GM19452 (cell line): ENCODE measurements around the gene OSBPL3.
A peak's percentile ranks its signal among the peaks of the same experiment; 100 is the strongest.

Source experiments
- ATAC-seq: cut with Tn5 transposase; IDR thresholded peaks from one replicate; pipeline ENCODE4 v1.9.1; 2021; ENCODE audit not compliant: unreplicated experiment

OSBPL3 gene

GRCh38 chr7:24871770-24872169, 108.2 kb downstream of the OSBPL3 start:
- ATAC-seq, result no peak

- ATAC-seq, result no peak
Observed at GRCh38 chr7:24870766-24871165, 109.2 kb downstream of the OSBPL3 start.

GRCh38 chr7:24869572-24869971, 110.4 kb downstream of the OSBPL3 start:
- ATAC-seq, result no peak

GRCh38 chr7:24868741-24869140, 111.2 kb downstream of the OSBPL3 start:
- ATAC-seq, result no peak

GRCh38 chr7:24866004-24866615, 113.9 kb downstream of the OSBPL3 start:
- ATAC-seq, result no peak

- no peak for ATAC-seq
Observed at GRCh38 chr7:24864214-24864817, 115.7 kb downstream of the OSBPL3 start.

- no peak for ATAC-seq
Observed at GRCh38 chr7:24863626-24864025, 116.4 kb downstream of the OSBPL3 start.

- ATAC-seq, result no peak
Observed at GRCh38 chr7:24862461-24862860, 117.5 kb downstream of the OSBPL3 start.

- ATAC-seq, result no peak
Observed at GRCh38 chr7:24861336-24861735, 118.6 kb downstream of the OSBPL3 start.

GRCh38 chr7:24860611-24861010, 119.4 kb downstream of the OSBPL3 start:
- no peak for ATAC-seq

- no peak for ATAC-seq
Observed at GRCh38 chr7:24858108-24858977, 121.6 kb downstream of the OSBPL3 start.

GRCh38 chr7:24857623-24858022, 122.4 kb downstream of the OSBPL3 start:
- ATAC-seq, result no peak

- ATAC-seq, result no peak
Observed at GRCh38 chr7:24854866-24855265, 125.1 kb downstream of the OSBPL3 start.

GRCh38 chr7:24851786-24852185, 128.2 kb downstream of the OSBPL3 start:
- no peak for ATAC-seq

- no peak for ATAC-seq
Observed at GRCh38 chr7:24848878-24849277, 131.1 kb downstream of the OSBPL3 start.

- ATAC-seq, result no peak
Observed at GRCh38 chr7:24847754-24848153, 132.2 kb downstream of the OSBPL3 start.

GRCh38 chr7:24843821-24844434, 136.1 kb downstream of the OSBPL3 start:
- no peak for ATAC-seq

GRCh38 chr7:24842449-24843241, 137.3 kb downstream of the OSBPL3 start:
- no peak for ATAC-seq

- ATAC-seq, result no peak
Observed at GRCh38 chr7:24842029-24842428, 137.9 kb downstream of the OSBPL3 start.

- no peak for ATAC-seq
Observed at GRCh38 chr7:24840563-24840962, 139.4 kb downstream of the OSBPL3 start.

GRCh38 chr7:24836084-24836483, 143.9 kb downstream of the OSBPL3 start:
- ATAC-seq, result peak; percentile 67
